Stimulated activated CD8-positive, alpha-beta memory T cell treated with anti-CD3 and anti-CD28 coated beads, Interleukin-2, amount 100 ng/mL, for 1 hour (primary cell): ENCODE measurements around the gene NEURL1B.
"Not testable (repeated sequence)": the region's sequence is repeated elsewhere in the genome, so short reads cannot be mapped to it uniquely, and the experiment has no call there.

Experiments
- DNase-seq, 2 donors: peaks; one replicate each; pipeline ENCODE4 v3.0.0-alpha.2; 2020; ENCODE audit warnings: low read depth in 2 of 2

The NEURL1B gene

DNA sequence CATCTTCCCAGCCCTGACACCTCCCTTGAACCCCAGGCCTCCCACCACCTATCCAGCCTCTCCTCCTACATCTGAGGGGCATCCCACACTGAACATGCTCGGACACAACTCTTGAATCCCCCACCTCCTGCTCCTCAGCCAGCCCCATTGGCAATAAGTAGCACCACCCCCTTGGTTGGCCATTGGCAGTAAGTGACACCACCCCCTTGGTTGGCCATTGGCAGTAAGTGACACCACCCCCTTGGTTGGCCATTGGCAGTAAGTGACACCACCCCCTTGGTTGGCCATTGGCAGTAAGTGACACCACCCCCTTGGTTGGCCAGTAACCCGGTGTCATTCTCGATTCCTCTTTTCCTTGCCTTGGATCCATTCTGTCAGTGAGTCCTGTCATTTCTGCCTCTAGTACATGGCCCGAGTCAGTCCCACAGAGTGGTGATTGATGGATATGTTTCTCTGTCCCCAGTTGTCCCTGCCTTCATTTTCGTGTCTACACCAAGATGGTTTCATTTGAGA, 37.4 kb downstream of the NEURL1B start:
- not testable (repeated sequence) for DNase-seq

DNA sequence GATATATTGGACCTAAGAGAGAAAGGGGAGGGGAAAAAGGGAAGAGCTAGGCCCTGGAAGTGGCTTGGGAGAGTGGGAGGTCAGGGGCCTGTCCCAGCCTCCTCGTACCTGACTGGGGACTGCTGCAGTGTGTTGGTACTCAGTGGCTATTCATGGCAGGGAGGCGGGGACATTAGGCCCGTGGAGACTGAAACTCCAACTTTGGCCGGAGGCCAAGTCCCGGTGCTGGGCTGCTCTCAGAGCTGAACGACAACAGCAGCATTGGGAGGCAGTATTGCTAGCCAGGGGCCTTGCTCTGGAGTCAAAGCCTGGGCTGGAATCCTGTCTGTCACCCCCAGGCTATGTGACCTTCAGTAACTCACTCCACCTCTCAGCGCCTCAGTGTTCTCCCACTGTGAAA, 37.8 kb downstream of the NEURL1B start:
- DNase-seq, result no peak

- no peak for DNase-seq
These were observed 38.7 kb downstream of the NEURL1B start for GRCh38 chr5:172679628-172680212.

DNA sequence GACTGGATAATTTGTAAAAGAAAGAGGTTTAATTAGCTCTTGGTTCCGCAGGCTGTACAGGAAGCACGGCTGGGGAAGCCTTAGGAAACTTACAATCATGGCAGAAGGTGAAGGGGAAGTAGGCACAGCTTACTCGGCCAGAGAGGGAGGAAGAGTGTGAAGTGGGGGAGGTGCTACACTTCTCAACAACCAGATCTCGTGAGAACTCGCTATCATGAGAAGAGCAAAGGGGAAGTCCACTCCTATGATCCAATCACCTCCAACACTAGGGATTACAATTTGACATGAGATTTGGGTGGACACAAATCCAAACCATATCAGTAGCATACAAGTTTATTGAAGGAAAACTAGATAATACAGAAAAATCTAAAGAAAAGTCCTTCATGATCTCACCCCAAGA, 39.9 kb downstream of the NEURL1B start:
- no peak for DNase-seq

DNA sequence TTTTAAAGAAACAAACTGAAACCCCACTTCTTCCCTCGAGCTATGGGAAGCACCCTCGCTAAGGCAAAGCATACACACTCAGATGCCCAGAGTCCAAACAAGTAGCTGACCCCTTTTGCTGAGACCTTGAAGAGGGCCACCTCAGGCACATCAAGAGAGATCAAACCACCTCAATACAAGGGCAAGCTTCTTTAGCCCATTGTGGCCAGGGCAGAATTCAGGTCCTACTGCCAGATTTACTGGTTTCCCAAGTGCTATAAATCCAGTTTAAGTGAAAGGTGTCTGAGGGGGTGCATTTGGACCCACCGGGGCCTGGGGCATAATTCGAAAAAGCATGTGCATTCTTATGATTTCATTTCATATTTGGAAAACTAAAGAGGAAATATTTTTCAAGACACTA, 40.4 kb downstream of the NEURL1B start:
- DNase-seq, result no peak

DNA sequence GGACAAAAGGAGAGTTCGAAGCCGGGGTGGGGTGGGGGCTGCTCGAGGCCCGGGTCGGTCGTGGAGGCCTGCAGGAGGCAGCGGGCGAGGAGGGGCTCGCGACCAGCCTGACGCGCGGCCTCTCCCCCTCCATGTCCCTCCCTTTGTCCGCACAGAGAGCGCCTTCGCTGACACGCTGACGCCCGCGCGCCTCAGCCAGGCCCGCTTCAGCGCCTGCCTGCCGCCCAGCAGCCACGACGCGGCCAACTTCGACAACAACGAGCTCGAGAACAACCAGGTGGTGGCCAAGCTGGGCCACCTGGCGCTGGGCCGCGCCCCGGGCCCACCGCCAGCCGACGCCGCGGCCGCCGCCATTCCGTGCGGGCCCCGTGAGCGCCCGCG, 42.2 kb downstream of the NEURL1B start:
- DNase-seq, result no peak

DNA sequence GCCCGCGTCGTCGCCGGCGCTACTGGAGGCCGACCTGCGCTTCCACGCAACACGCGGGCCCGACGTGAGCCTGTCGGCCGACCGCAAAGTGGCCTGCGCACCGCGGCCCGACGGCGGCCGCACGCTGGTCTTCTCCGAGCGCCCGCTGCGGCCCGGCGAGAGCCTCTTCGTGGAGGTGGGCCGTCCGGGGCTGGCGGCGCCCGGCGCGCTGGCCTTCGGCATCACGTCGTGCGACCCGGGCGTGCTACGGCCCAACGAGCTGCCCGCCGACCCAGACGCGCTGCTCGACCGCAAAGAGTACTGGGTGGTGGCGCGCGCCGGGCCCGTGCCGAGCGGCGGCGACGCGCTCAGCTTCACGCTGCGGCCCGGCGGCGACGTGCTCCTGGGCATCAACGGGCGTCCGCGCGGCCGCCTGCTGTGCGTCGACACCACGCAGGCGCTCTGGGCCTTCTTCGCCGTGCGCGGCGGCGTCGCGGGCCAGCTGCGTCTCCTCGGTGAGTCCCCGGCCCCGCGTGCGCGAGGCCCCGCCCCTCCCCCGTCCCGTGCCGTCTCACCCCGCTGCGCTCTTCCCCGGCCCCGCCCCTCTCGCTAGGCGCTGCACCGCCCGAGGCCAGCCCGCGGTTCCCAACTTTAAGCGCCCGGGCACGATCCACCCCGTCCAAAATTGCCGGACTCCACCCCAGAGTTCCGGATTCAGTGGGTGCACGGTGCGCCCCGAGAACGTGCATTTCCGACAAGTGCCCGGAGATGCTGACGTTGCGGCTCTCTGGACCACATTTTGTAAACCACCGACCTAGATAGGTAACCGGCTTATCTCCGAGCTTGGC, 42.8 kb downstream of the NEURL1B start:
- peak in 1 of 2 donors; percentile 41 for DNase-seq

DNA sequence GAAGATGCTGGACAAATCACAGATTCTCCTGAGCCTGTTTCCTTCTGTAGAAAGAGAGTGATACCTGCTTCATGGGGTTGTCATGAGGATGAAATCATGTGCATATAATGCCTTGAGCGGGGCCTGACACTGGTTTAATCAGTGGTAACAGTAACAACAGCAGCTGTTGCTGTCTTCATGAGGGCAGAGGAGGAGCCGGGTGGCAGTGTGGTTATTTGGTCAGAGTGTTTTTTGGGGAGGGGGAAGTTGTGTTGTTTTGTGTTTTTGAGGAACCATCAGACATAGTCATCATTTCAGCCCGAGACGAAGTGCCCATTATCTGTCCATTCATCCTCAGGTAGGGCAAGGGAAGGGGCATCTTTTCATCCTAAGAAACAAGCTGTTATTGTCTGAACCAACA, 44.0 kb downstream of the NEURL1B start:
- no peak for DNase-seq

- DNase-seq, result no peak
These were observed 45.0 kb downstream of the NEURL1B start for GRCh38 chr5:172686111-172686510.

GRCh38 chr5:172686539-172687390, 45.7 kb downstream of the NEURL1B start:
- no peak for DNase-seq

DNA sequence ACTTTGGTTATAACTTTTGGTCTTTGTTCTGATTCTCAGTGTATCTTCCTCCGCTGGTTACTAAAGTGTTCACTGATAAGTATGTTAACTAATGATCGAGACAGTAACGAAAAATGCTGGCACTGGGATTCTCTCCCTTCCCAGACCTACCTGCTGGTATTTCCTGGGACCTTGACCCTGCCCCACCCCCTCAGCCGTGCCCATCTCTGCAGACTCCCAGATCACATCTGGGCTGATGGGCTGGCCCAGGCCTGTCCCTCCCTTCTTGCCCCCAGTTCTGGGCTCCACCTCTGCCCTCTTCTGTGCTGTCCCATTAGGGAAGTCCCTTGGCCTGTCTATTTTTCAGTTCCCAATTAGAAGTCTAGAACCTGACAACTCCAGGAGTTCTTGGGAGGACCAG, 46.9 kb downstream of the NEURL1B start:
- no peak for DNase-seq

- no peak for DNase-seq
These were observed 47.5 kb downstream of the NEURL1B start for GRCh38 chr5:172688349-172689217.

- DNase-seq, result no peak
These were observed 48.1 kb downstream of the NEURL1B start for GRCh38 chr5:172689218-172689572.

- no peak for DNase-seq
These were observed 48.7 kb downstream of the NEURL1B start for GRCh38 chr5:172689801-172690200.

GRCh38 chr5:172690258-172691075, 49.4 kb downstream of the NEURL1B start:
- no peak for DNase-seq

DNA sequence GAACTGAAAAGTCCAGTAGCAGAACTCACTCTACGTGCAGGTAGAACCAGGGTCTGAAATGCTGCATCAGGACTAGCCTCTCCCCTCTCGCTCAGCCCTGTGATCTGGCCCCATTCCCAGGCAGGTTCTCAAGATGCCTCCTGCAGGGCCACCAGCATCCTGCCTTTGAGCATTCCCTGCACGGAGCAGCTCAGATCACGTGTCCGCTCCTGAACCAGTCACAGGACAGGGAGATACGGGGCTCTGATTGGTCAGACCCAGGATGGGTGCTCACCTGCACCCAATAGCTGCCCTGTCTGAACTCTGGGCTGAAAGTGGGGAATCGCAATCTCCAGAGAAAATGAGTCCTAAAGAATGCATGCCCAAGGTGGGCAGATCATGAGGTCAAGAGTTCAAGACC, 50.8 kb downstream of the NEURL1B start:
- DNase-seq, result no peak

DNA sequence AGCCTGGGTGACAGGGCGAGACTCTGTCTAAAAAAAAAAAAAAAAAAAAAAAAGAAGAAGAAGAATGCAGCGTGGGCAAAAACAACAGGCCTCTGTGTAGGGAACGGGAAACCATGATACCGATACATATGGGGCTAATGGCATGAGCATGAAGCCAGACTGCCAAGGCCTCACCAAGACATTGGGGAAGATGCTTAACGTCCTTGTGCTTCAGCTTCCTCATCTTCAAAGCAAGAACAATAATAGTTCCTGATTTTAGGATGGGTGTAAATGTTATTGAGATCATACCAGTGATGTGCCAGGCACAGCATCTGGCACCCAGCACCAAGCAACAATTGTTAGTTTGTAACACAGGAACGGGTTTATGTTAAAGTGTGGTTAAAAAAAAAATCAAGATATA, 51.4 kb downstream of the NEURL1B start:
- no peak for DNase-seq

- no peak for DNase-seq
These were observed 51.9 kb downstream of the NEURL1B start for GRCh38 chr5:172692981-172693380.

- no peak for DNase-seq
These were observed 53.0 kb downstream of the NEURL1B start for GRCh38 chr5:172694061-172694460.

DNA sequence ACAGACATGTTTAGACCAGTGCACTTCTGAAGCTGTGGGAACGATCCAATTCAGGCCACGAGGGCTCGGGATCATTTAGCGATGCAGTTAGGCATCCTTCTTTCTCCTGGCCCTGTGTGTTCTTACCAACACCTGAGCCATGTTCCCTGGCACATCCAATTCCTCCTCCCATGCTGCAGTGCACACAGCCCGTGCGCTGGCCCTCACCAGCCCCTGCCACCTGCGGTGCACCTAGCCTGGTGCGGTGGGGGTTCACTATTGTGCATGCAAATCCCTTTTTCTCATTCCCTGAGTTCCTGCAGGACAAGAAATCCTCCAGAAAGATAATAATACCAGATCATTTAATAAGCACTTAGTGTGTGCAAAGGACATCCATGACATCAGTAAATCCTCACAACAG, 53.5 kb downstream of the NEURL1B start:
- no peak for DNase-seq
